ENCODE results near the gene MAGEB2. TPM values are rescaled to one million over a fixed set of nuclear protein-coding genes. Genes with fewer than 3 reads are reported as not detected.

The MAGEB2 gene
- total RNA-seq, 1 experiment from 2014 or later: 0.10 TPM

- ChIA-PET POLR2A (no interaction called here), CTCF (no interaction called here)
- Histone ChIP-seq H3K27ac (ENCODE audit: low read length) (no peak within 1 kb of the TSS), H3K27me3 (ENCODE audit: control insufficient read depth, insufficient read depth, low read length) (no peaks in the 10 kb centered on the region), H3K9me3 (ENCODE audit: control insufficient read depth, insufficient read depth, low read depth, low read length) (no peaks in the 10 kb centered on the region), H3K36me3 (ENCODE audit: control insufficient read depth, insufficient read depth, low read length) (no peaks in the 10 kb centered on the region), H3K4me1 (ENCODE audit: control insufficient read depth, insufficient read depth, low read length) (no peaks in the 10 kb centered on the region), H3K4me3 (ENCODE audit: low read depth in 2 of 2, low read length in 2 of 2) (no peak within 1 kb of the TSS)
- intact Hi-C loops (cut with micrococcal nuclease; ENCODE audit: unreplicated experiment): no loop called here
- no peak for DNase-seq (ENCODE audit: low read depth, low spot score)
- in situ Hi-C loops (cut with HindIII; ENCODE audit: low pct_unique_long_range_greater_than_20kb, low sequenced_read_pairs): no loop called here
- BruUV-seq (replicated peaks): no TSS peak
- no peak for ATAC-seq
- TF ChIP-seq REST (IDR thresholded peaks at IDR 0.05; ENCODE audit: insufficient read depth in 1 of 2, low read depth in 2 of 2, low read length in 1 of 2) (no peak), TCF7L2 (IDR thresholded peaks at IDR 0.05; ENCODE audit: low read depth, low read length) (no peak), CTCF (IDR thresholded peaks at IDR 0.05) (no peak), POLR2AphosphoS5 (IDR thresholded peaks at IDR 0.05; ENCODE audit: low read depth, low read length) (no peak), SIN3A (IDR thresholded peaks at IDR 0.05; ENCODE audit: borderline replicate concordance, insufficient read depth, low read depth, low read length) (no peak)
Observed at GRCh38 chrX:30241724-30242415, 26.5 kb downstream of the MAGEB2 start, which contains the start of gene MAGEB4. Gene MAGEB4, plus strand, starts transcription at chrX:30242000. Its CDS starts 136 bp downstream, at chrX:30242136.

GRCh38 chrX:30246769-30247489 lies 31.6 kb downstream of the MAGEB2 start, which contains the start of gene MAGEB1:
Gene MAGEB1, plus strand, starts transcription at chrX:30247146. Its CDS starts 3,348 bp downstream, at chrX:30250494.
- TF ChIP-seq REST (IDR thresholded peaks at IDR 0.05; ENCODE audit: insufficient read depth in 1 of 2, low read depth in 2 of 2, low read length in 1 of 2) (no peak), POLR2AphosphoS5 (IDR thresholded peaks at IDR 0.05; ENCODE audit: low read depth, low read length) (no peak), CTCF (IDR thresholded peaks at IDR 0.05) (no peak), TCF7L2 (IDR thresholded peaks at IDR 0.05; ENCODE audit: low read depth, low read length) (no peak), SIN3A (IDR thresholded peaks at IDR 0.05; ENCODE audit: borderline replicate concordance, insufficient read depth, low read depth, low read length) (no peak)
- H3K9me3 ChIP-seq (ENCODE audit: control insufficient read depth, insufficient read depth, low read depth, low read length): no peaks in the 10 kb centered on the region
- no peak within 1 kb of the TSS for H3K27ac ChIP-seq (ENCODE audit: low read length)
- no peaks in the 10 kb centered on the region for H3K36me3 ChIP-seq (ENCODE audit: control insufficient read depth, insufficient read depth, low read length)
- in situ Hi-C loops (cut with HindIII; ENCODE audit: low pct_unique_long_range_greater_than_20kb, low sequenced_read_pairs): no loop called here
- BruUV-seq (replicated peaks): no TSS peak
- H3K27me3 ChIP-seq (ENCODE audit: control insufficient read depth, insufficient read depth, low read length): no peaks in the 10 kb centered on the region
- ChIA-PET POLR2A (no interaction called here), CTCF (no interaction called here)
- intact Hi-C loops (cut with micrococcal nuclease; ENCODE audit: unreplicated experiment): no loop called here
- ATAC-seq: no peak
- DNase-seq (ENCODE audit: low read depth, low spot score): no peak
- H3K4me1 ChIP-seq (ENCODE audit: control insufficient read depth, insufficient read depth, low read length): no peaks in the 10 kb centered on the region
- no peak within 1 kb of the TSS for H3K4me3 ChIP-seq (ENCODE audit: low read depth in 2 of 2, low read length in 2 of 2)

All from Panc1 (cell line).